CD4-positive, alpha-beta T cell treated with Interleukin-4 for 1 hour (primary cell): ENCODE measurements around the gene TEPSIN.

Experiments used
- DNase-seq, 2 donors: peaks; one replicate each; pipeline ENCODE4 v3.0.0-alpha.2; 2020 to 2022

The TEPSIN gene

GRCh38 chr17:81267390-81268067 lies 28.7 kb upstream of the TEPSIN start:
- no peak for DNase-seq

- no peak for DNase-seq
These were observed 26.7 kb upstream of the TEPSIN start for GRCh38 chr17:81265576-81265975.

GRCh38 chr17:81264640-81265039 lies 25.8 kb upstream of the TEPSIN start:
- no peak for DNase-seq

GRCh38 chr17:81263371-81264181 lies 24.7 kb upstream of the TEPSIN start:
- DNase-seq: no peak

GRCh38 chr17:81261582-81262336 lies 22.9 kb upstream of the TEPSIN start:
- no peak for DNase-seq

GRCh38 chr17:81261096-81261495 lies 22.2 kb upstream of the TEPSIN start:
- DNase-seq: no peak

- no peak for DNase-seq
These were observed 21.8 kb upstream of the TEPSIN start for GRCh38 chr17:81260641-81261040.

- no peak for DNase-seq
These were observed 21.3 kb upstream of the TEPSIN start for GRCh38 chr17:81260171-81260570.

GRCh38 chr17:81259058-81259605 lies 20.3 kb upstream of the TEPSIN start:
- no peak for DNase-seq

GRCh38 chr17:81258292-81258691 lies 19.4 kb upstream of the TEPSIN start:
- no peak for DNase-seq

- DNase-seq: no peak
These were observed 18.7 kb upstream of the TEPSIN start for GRCh38 chr17:81257533-81257932.

- DNase-seq: no peak
These were observed 17.8 kb upstream of the TEPSIN start for GRCh38 chr17:81256616-81257015.

- peak in 1 of 2 donors; percentile 36 for DNase-seq
These were observed 16.3 kb upstream of the TEPSIN start for GRCh38 chr17:81254955-81255717.

GRCh38 chr17:81253358-81254131 lies 14.7 kb upstream of the TEPSIN start:
- peak; percentile 69 to 74 for DNase-seq

GRCh38 chr17:81252987-81253329 lies 14.1 kb upstream of the TEPSIN start:
- no peak for DNase-seq

- DNase-seq: no peak
These were observed 13.6 kb upstream of the TEPSIN start for GRCh38 chr17:81252326-81252986.

GRCh38 chr17:81251709-81252301 lies 12.9 kb upstream of the TEPSIN start:
- DNase-seq: no peak

GRCh38 chr17:81251094-81251708 lies 12.3 kb upstream of the TEPSIN start:
- DNase-seq: no peak

- no peak for DNase-seq
These were observed 11.6 kb upstream of the TEPSIN start for GRCh38 chr17:81250286-81251093.
